Osteocyte (in vitro differentiated cells): ENCODE results near the gene SLC22A23. TPM values are rescaled to one million over a fixed set of nuclear protein-coding genes. Genes with fewer than 3 reads are reported as not detected.

Source experiments
- DNase-seq: peaks from one replicate; pipeline ENCODE4 v3.0.0; 2021; ENCODE audit warnings: mixed read lengths; ENCODE audit not compliant: unreplicated experiment; ENCODE audit errors: extremely low spot score
- H3K27ac Mint-ChIP-seq: one replicate; pipeline ENCODE4 v1.8.0; 2021; ENCODE audit warnings: mild to moderate bottlenecking, mixed read lengths; ENCODE audit not compliant: unreplicated experiment
- H3K27me3 Mint-ChIP-seq: one replicate; pipeline ENCODE4 v1.8.0; 2021; ENCODE audit warnings: mixed read lengths; ENCODE audit not compliant: unreplicated experiment
- H3K36me3 Mint-ChIP-seq: one replicate; pipeline ENCODE4 v1.8.0; 2021; ENCODE audit warnings: mixed read lengths; ENCODE audit not compliant: unreplicated experiment
- H3K4me1 Mint-ChIP-seq: one replicate; pipeline ENCODE4 v1.8.0; 2021; ENCODE audit warnings: mixed read lengths; ENCODE audit not compliant: unreplicated experiment
- H3K4me3 Mint-ChIP-seq: one replicate; pipeline ENCODE4 v1.8.0; 2021; ENCODE audit warnings: mild to moderate bottlenecking, moderate library complexity, mixed read lengths; ENCODE audit not compliant: unreplicated experiment
- H3K9me3 Mint-ChIP-seq: one replicate; pipeline ENCODE4 v1.8.0; 2021; ENCODE audit warnings: mixed read lengths; ENCODE audit not compliant: unreplicated experiment
- total RNA-seq: library from RNA; stranded (reverse); gene quantifications from 2 replicates; pipeline ENCODE4 v1.2.1, GENCODE V29; 2021
- TF ChIP-seq, protein P1 (sequence below): fragments of 200-600 bp; sonication (generic); IDR thresholded peaks from 2 replicates; pipeline ENCODE4 v1.5.0; 2021; ENCODE audit warnings: antibody characterized with exemption, mild to moderate bottlenecking, moderate library complexity

The SLC22A23 gene
- total RNA-seq, 1 donor from 2014 or later, result 10.4 TPM

- TF ChIP-seq, protein P1, sequence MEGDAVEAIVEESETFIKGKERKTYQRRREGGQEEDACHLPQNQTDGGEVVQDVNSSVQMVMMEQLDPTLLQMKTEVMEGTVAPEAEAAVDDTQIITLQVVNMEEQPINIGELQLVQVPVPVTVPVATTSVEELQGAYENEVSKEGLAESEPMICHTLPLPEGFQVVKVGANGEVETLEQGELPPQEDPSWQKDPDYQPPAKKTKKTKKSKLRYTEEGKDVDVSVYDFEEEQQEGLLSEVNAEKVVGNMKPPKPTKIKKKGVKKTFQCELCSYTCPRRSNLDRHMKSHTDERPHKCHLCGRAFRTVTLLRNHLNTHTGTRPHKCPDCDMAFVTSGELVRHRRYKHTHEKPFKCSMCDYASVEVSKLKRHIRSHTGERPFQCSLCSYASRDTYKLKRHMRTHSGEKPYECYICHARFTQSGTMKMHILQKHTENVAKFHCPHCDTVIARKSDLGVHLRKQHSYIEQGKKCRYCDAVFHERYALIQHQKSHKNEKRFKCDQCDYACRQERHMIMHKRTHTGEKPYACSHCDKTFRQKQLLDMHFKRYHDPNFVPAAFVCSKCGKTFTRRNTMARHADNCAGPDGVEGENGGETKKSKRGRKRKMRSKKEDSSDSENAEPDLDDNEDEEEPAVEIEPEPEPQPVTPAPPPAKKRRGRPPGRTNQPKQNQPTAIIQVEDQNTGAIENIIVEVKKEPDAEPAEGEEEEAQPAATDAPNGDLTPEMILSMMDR, result no peak
- Mint-ChIP-seq H3K9me3 (peaks cover 23% of the 10 kb centered on the region), H3K27me3 (no peaks in the 10 kb centered on the region), H3K4me1 (no peaks in the 10 kb centered on the region), H3K36me3 (peaks cover 17% of the 10 kb centered on the region), H3K4me3 (no peak overlapping the region), H3K27ac (no peak overlapping the region)
- DNase-seq, result no peak
Observed at GRCh38 chr6:3304500-3305215, 152.2 kb downstream of the SLC22A23 start.

GRCh38 chr6:3303795-3304411 is 152.9 kb downstream of the SLC22A23 start:
- no peak overlapping the region for H3K4me3 Mint-ChIP-seq
- DNase-seq, result no peak
- H3K27ac Mint-ChIP-seq, result no peak overlapping the region
- H3K36me3 Mint-ChIP-seq, result peaks cover 17% of the 10 kb centered on the region
- H3K27me3 Mint-ChIP-seq, result no peaks in the 10 kb centered on the region
- TF ChIP-seq, protein P1, result no peak
- no peaks in the 10 kb centered on the region for H3K4me1 Mint-ChIP-seq
- peaks cover 23% of the 10 kb centered on the region for H3K9me3 Mint-ChIP-seq

DNA sequence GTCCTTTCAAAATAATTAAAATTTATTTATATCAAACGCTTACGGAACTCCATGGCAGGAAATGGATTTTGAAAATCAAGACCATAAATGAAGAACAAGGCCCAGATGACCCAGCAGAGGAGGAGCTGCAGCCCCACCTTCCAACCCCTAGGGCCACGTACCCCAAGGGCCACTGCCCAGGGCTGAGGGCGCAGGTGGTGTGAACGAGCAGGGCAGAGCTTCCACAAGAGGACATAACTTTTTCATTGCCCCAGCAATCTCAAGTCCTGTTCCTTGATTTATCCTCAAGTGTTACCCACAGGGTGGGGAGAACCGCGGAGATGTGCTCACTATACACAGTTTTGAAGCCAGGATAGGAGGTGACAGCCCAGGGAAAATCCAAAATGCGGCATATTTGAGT is 155.3 kb downstream of the SLC22A23 start:
- DNase-seq, result no peak
- Mint-ChIP-seq H3K4me1 (peaks cover 4% of the 10 kb centered on the region), H3K27me3 (no peaks in the 10 kb centered on the region)

DNA sequence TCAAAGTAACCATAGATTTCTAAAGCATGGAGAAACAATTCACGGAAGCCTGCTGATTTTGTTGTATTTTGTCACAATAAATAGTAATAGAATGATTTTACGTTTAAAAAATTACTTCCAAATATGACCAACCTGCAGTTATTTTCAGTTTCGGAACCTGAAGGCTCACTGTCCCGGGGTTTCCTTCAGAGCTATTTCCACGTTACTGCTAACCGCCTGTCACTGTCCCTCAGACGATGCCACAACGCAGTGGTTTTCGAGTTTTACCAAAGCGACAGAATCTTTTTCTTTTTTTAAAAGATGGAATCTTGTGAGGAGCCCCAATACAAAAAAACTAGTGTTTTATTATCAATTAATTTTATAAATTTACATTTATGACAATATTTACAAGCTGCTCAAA is 157.6 kb downstream of the SLC22A23 start:
- no peak for DNase-seq
- H3K36me3 Mint-ChIP-seq, result peaks cover 13% of the 10 kb centered on the region
- H3K4me3 Mint-ChIP-seq, result no peak overlapping the region
- H3K27me3 Mint-ChIP-seq, result no peaks in the 10 kb centered on the region
- H3K4me1 Mint-ChIP-seq, result peaks cover 4% of the 10 kb centered on the region
- no peak overlapping the region for H3K27ac Mint-ChIP-seq
- TF ChIP-seq, protein P1, result no peak
- peaks cover 16% of the 10 kb centered on the region for H3K9me3 Mint-ChIP-seq

More for the DNA sequence above, 155.3 kb downstream of the SLC22A23 start:
- H3K4me3 Mint-ChIP-seq, result no peak overlapping the region
- H3K27ac Mint-ChIP-seq, result no peak overlapping the region
- TF ChIP-seq, protein P1, result no peak
- H3K36me3 Mint-ChIP-seq, result peaks cover 17% of the 10 kb centered on the region
- peaks cover 23% of the 10 kb centered on the region for H3K9me3 Mint-ChIP-seq

GRCh38 chr6:3297909-3298308 is 158.9 kb downstream of the SLC22A23 start:
- TF ChIP-seq, protein P1, result no peak
- H3K27me3 Mint-ChIP-seq, result no peaks in the 10 kb centered on the region
- H3K4me1 Mint-ChIP-seq, result peaks cover 9% of the 10 kb centered on the region
- H3K27ac Mint-ChIP-seq, result no peak overlapping the region
- H3K4me3 Mint-ChIP-seq, result no peak overlapping the region
- peaks cover 10% of the 10 kb centered on the region for H3K9me3 Mint-ChIP-seq
- no peak for DNase-seq
- peaks cover 12% of the 10 kb centered on the region for H3K36me3 Mint-ChIP-seq
